Measurements from ENCODE around the gene PLXNA4. TPM values are rescaled to one million over a fixed set of nuclear protein-coding genes. Genes with fewer than 3 reads are reported as not detected.

PLXNA4 gene
- total RNA-seq, 2 experiments from 2014 or later = 0.75 to 0.85 TPM

- DNase-seq (no peak), ATAC-seq (ENCODE audit: poor library complexity) (no peak)
- Mint-ChIP-seq H3K4me1 (ENCODE audit: low read depth) (no peaks in the 10 kb centered on the region), H3K9me3 (no peaks in the 10 kb centered on the region), H3K4me3 (no peak overlapping the region), H3K27ac (no peak overlapping the region), H3K36me3 (ENCODE audit: low read depth) (no peaks in the 10 kb centered on the region), H3K27me3 (peaks cover 19% of the 10 kb centered on the region)
- Histone ChIP-seq H3K36me3 (ENCODE audit: insufficient read depth, low read length) (no peaks in the 10 kb centered on the region), H3K9me3 (ENCODE audit: control insufficient read depth in 1 of 2, insufficient read depth in 1 of 2, low read length in 2 of 2) (peaks cover 0 to 5% of the 10 kb centered on the region in 2 experiments), H3K27ac (ENCODE audit: low read depth in 1 of 2, low read length in 2 of 2) (no peak overlapping the region), H3K4me3 (ENCODE audit: low read length) (no peak overlapping the region), H3K27me3 (ENCODE audit: control insufficient read depth in 1 of 2, insufficient read depth in 2 of 2, low read length in 2 of 2) (peaks cover 0 to 3% of the 10 kb centered on the region in 2 experiments), H3K4me1 (ENCODE audit: insufficient read depth, low read length) (no peaks in the 10 kb centered on the region)
- ChIA-PET CTCF (no interaction called here), POLR2A (no interaction called here)
- TF ChIP-seq CTCF (IDR thresholded peaks at IDR 0.05) = no peak
- intact Hi-C loops (cut with DNase I, micrococcal nuclease) = no loop called here
Observed at GRCh38 chr7:132105096-132105495, 471.2 kb downstream of the PLXNA4 start.

- H3K9me3 ChIP-seq (ENCODE audit: control insufficient read depth in 1 of 2, insufficient read depth in 1 of 2, low read length in 2 of 2) = peaks cover 0 to 5% of the 10 kb centered on the region in 2 experiments
- no peak for ATAC-seq (ENCODE audit: poor library complexity)
- intact Hi-C loops (cut with DNase I, micrococcal nuclease) = no loop called here
- no peak for TF ChIP-seq CTCF (IDR thresholded peaks at IDR 0.05)
- H3K36me3 ChIP-seq (ENCODE audit: insufficient read depth, low read length) = no peaks in the 10 kb centered on the region
- H3K4me1 ChIP-seq (ENCODE audit: insufficient read depth, low read length) = no peaks in the 10 kb centered on the region
- no peak overlapping the region for H3K27ac ChIP-seq (ENCODE audit: low read depth in 1 of 2, low read length in 2 of 2)
- no peaks in the 10 kb centered on the region for H3K9me3 Mint-ChIP-seq
- H3K27ac Mint-ChIP-seq = no peak overlapping the region
- H3K27me3 Mint-ChIP-seq = peaks cover 19% of the 10 kb centered on the region
- CTCF ChIA-PET = no interaction called here
- no peak overlapping the region for H3K4me3 Mint-ChIP-seq
- POLR2A ChIA-PET = no interaction called here
- H3K4me3 ChIP-seq (ENCODE audit: low read length) = no peak overlapping the region
- peaks cover 0 to 3% of the 10 kb centered on the region in 2 experiments for H3K27me3 ChIP-seq (ENCODE audit: control insufficient read depth in 1 of 2, insufficient read depth in 2 of 2, low read length in 2 of 2)
- DNase-seq = no peak
- no peaks in the 10 kb centered on the region for H3K4me1 Mint-ChIP-seq (ENCODE audit: low read depth)
- no peaks in the 10 kb centered on the region for H3K36me3 Mint-ChIP-seq (ENCODE audit: low read depth)
Observed at GRCh38 chr7:132103718-132104117, 472.6 kb downstream of the PLXNA4 start.

GRCh38 chr7:132102942-132103341 is 473.3 kb downstream of the PLXNA4 start:
- TF ChIP-seq CTCF (IDR thresholded peaks at IDR 0.05) = no peak
- no peak for ATAC-seq (ENCODE audit: poor library complexity)

More at GRCh38 chr7:132102942-132103341, 473.3 kb downstream of the PLXNA4 start:
- Mint-ChIP-seq H3K36me3 (ENCODE audit: low read depth) (no peaks in the 10 kb centered on the region), H3K27me3 (peaks cover 19% of the 10 kb centered on the region), H3K4me1 (ENCODE audit: low read depth) (no peaks in the 10 kb centered on the region), H3K4me3 (no peak overlapping the region), H3K9me3 (no peaks in the 10 kb centered on the region), H3K27ac (no peak overlapping the region)
- POLR2A ChIA-PET = no interaction called here
- no peak overlapping the region for H3K4me3 ChIP-seq (ENCODE audit: low read length)
- H3K4me1 ChIP-seq (ENCODE audit: insufficient read depth, low read length) = no peaks in the 10 kb centered on the region
- intact Hi-C loops (cut with DNase I, micrococcal nuclease) = no loop called here
- no peak for DNase-seq
- peaks cover 0 to 3% of the 10 kb centered on the region in 2 experiments for H3K27me3 ChIP-seq (ENCODE audit: control insufficient read depth in 1 of 2, insufficient read depth in 2 of 2, low read length in 2 of 2)
- no peak overlapping the region for H3K27ac ChIP-seq (ENCODE audit: low read depth in 1 of 2, low read length in 2 of 2)
- H3K36me3 ChIP-seq (ENCODE audit: insufficient read depth, low read length) = no peaks in the 10 kb centered on the region
- CTCF ChIA-PET = no interaction called here
- H3K9me3 ChIP-seq (ENCODE audit: control insufficient read depth in 1 of 2, insufficient read depth in 1 of 2, low read length in 2 of 2) = peaks cover 0 to 5% of the 10 kb centered on the region in 2 experiments

Data from CD4-positive, alpha-beta T cell (primary cell).